Stimulated activated CD8-positive, alpha-beta memory T cell treated with anti-CD3 and anti-CD28 coated beads, Interleukin-7, amount 100 ng/mL, for 48 hours (primary cell): ENCODE results near the gene DNAAF5.
"Not testable (repeated sequence)": the region's sequence is repeated elsewhere in the genome, so short reads cannot be mapped to it uniquely, and the experiment has no call there.

ENCODE experiments used
- DNase-seq, 2 donors: peaks; one replicate each; pipeline ENCODE4 v3.0.0-alpha.2; 2020; ENCODE audit warnings: low read depth in 1 of 2; ENCODE audit errors: extremely low read depth in 1 of 2

Gene DNAAF5

GRCh38 chr7:802500-803242 is 76.2 kb downstream of the DNAAF5 start:
- no peak for DNase-seq

- DNase-seq = no peak
These were observed 76.7 kb downstream of the DNAAF5 start for GRCh38 chr7:803243-803635.

GRCh38 chr7:803796-804195 is 77.3 kb downstream of the DNAAF5 start:
- not testable (repeated sequence) for DNase-seq

DNA sequence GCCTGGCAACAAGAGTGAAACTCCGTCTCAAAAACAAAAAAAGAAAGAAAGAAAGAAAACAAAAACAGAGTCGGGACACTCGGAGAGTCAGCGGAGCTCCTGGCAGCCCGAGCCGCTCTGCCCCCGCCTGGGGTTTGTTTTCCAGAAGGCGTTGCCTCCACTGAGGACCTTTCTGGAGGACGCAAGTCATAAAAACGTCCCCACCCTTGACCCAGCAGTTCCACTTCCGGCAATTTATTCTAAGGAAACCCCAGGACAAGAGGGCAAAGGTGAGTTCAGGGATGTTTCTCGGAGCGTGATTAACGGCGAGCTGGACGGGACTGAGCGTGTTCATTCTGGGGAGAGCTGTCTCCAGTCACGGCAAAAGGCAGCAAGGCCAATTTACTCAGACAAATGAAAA is 78.8 kb downstream of the DNAAF5 start:
- DNase-seq = no peak

- DNase-seq = no peak
These were observed 89.1 kb downstream of the DNAAF5 start for GRCh38 chr7:815284-816216.

DNA sequence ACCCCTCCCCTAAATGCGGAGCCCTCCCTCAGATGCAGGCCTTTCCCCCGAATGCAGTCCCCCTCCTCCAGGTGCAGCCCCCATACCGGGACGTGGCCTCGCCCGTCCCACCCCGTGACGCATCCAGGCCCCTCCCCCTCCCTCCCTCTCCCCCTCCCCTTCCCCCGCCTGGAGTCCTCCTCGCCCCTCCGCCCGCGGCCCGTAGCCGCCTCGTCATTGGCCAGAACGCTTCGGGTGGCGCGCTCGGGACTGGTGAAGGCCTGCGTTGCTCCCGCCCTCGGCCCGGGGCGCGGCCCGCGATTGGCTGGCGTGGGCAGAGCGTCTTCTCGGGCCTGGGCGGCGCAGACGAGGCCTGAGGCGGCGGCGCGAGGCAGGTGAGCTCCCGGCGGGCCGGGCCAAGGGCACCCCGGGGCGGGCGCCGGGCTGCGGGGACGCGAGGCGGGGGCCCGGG is 89.8 kb downstream of the DNAAF5 start:
- peak; percentile 92 to 95 for DNase-seq

GRCh38 chr7:816751-817671 is 90.5 kb downstream of the DNAAF5 start:
- DNase-seq = peak; percentile 43 to 47

- no peak for DNase-seq
These were observed 91.7 kb downstream of the DNAAF5 start for GRCh38 chr7:818031-818699.

- DNase-seq = no peak
These were observed 93.8 kb downstream of the DNAAF5 start for GRCh38 chr7:820341-820740.

- no peak for DNase-seq
These were observed 95.2 kb downstream of the DNAAF5 start for GRCh38 chr7:821688-822087.

DNA sequence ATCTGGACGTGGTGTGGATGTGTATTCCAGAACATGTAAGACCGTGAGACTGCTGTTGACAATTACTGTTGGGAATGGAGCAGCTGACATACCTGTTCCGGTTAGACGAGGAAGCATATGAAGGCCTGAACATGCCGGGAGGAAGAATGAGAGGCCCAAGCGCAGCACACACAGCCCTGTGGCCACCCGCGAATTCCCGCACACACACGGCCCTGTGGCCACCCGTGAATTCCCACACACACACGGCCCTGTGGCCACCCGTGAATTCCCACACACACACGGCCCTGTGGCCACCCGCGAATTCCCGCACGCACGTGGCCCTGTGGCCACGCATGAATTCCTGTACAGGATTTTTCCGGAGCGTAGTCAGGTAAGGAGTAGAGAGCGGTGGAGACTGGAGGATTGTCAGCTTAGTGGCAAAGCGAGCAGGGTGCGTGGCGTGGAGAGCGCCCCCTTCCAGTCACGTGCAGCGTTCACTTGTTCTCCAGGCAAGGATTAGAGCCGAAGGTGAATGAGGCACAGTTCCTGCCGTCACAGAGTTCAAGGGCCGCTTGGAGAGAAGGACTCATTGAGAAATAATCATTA is 96.3 kb downstream of the DNAAF5 start:
- no peak for DNase-seq

DNA sequence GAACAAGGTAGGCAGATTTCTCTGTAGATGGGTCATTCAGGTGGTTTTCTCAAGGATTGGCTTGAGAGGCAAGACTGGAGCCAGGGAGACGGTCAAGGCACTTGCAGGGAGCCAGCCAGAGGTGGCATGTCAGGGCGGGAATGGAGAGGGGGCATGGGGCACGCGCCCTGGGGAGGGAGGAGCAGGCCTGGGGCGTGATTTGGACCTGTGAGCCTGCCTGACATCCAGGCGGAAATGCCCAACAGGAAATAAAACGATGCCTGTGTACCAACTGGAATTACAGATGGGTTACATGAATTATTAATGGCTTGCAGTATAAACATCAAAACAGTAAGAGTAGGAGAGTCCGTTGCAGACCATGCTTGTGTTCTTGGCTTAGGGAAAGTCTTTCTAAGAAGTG is 97.2 kb downstream of the DNAAF5 start:
- DNase-seq = no peak

DNA sequence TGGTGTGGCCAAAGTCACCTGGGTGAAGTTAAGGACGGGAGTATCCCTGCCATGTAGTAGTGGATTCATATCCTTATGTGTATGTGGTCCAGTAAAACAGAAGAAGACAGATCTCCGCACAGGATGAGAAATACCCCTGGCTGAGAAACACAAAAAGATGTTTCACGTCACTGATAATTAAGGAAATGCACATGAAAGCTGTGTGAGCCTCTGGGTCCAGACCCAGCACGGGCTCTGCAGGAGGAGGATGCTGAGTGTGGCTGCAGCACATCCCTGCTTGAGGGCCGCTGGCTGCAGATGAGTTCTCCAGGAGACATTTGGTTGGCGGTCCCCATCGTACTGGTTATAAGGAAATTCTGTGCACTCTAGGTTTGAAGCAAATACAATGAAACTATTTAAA is 97.6 kb downstream of the DNAAF5 start:
- no peak for DNase-seq

GRCh38 chr7:824664-825063 is 98.2 kb downstream of the DNAAF5 start:
- no peak for DNase-seq

DNA sequence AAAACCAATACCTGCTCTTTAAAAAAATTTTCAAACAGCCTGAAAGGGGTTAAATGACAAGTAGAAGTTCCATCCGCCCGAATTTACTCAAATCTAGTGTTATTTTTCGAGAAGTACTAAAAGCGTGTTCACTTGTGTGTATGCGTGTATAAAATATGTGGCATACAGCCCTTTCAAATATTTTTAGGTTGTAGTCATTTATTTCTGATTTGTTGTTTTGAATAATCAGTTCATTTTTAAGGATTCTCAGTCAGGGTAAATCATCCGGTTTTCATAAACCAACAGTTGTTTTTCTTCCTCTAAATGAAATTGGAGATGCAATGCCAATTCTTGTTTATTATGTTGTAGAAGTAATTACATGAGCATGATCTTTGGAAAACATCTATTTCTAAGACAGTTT is 98.9 kb downstream of the DNAAF5 start:
- DNase-seq = no peak

GRCh38 chr7:826230-826917 is 99.9 kb downstream of the DNAAF5 start:
- DNase-seq = no peak

GRCh38 chr7:828793-829561 is 102.5 kb downstream of the DNAAF5 start:
- no peak for DNase-seq

GRCh38 chr7:830069-830468 is 103.6 kb downstream of the DNAAF5 start:
- no peak for DNase-seq
